ENCODE results near the gene MYO1H.
"Not testable (repeated sequence)": the region's sequence is repeated elsewhere in the genome, so short reads cannot be mapped to it uniquely, and the experiment has no call there.

MYO1H gene

DNA sequence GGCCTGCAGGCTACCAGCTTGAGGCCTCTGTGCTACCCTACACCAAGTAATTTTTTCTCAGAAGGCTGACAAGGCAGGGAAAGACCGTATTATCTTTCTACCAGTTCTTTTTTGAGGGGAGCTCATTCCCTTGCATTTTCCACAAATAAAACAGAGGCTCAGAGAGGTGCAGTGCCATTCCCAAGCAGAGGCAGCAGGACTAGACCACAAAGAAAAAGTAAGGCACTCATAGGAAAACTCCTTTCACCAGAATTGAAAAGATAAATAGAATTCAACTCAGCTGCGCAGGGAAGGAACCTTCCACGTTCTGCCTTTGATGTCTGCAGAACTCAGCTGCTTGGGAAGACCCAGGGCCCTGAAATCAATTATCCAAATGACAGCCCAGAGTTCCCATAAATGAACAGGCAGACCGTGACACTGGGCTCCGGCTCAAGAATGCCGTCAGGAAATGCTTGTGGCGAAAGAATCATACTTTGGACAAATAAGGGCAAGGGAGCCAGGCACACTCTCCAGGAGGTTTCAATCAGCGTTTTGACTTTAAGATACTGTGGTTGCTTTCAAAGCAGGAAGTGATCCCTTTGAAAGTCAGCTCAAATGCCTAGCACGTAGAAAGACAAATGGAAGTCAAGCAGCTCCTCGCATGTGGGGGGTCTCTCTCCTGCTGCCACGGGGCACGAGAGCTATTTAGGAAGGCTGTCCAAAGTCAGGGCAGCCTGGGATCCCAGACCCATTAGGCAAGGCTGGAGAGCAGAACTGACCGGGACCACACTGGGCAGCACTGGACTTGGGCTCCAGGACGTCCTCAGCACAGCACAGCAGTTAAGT lies 115.4 kb downstream of the MYO1H start:
- H3K27ac Mint-ChIP-seq = peak overlapping the region; percentile 21

DNA sequence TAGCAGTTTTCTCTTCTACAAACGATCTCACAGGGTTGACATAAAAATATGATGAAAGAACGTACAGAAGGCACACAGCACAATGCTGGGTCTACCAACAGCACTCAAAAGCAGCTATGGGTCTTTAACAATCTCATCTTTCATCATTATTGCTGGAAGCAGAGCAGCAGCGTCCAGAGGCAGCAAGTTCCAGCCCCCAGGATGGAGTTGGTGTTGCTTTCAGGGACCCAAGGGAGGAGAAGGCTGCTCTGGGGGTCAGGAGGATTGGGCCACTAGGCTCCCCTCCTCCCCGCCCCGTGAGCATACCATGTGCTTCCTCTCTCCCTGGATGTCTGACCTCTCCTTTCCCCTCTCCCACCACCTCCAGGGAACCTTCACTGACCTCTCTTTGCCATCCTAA lies 116.1 kb downstream of the MYO1H start:
- H3K36me3 Mint-ChIP-seq = peaks cover 2% of the 10 kb centered on the region
- H3K27me3 Mint-ChIP-seq = no peaks in the 10 kb centered on the region
- H3K27ac Mint-ChIP-seq = no peak overlapping the region
- peak overlapping the region; percentile 67 for H3K4me3 Mint-ChIP-seq
- H3K4me1 Mint-ChIP-seq = peaks cover 69% of the 10 kb centered on the region
- H3K9me3 Mint-ChIP-seq = no peaks in the 10 kb centered on the region

More for the DNA sequence above, 115.4 kb downstream of the MYO1H start:
- Mint-ChIP-seq H3K9me3 (no peaks in the 10 kb centered on the region), H3K27me3 (no peaks in the 10 kb centered on the region), H3K36me3 (peaks cover 3% of the 10 kb centered on the region), H3K4me3 (peak overlapping the region; percentile 67), H3K4me1 (peaks cover 69% of the 10 kb centered on the region)

DNA sequence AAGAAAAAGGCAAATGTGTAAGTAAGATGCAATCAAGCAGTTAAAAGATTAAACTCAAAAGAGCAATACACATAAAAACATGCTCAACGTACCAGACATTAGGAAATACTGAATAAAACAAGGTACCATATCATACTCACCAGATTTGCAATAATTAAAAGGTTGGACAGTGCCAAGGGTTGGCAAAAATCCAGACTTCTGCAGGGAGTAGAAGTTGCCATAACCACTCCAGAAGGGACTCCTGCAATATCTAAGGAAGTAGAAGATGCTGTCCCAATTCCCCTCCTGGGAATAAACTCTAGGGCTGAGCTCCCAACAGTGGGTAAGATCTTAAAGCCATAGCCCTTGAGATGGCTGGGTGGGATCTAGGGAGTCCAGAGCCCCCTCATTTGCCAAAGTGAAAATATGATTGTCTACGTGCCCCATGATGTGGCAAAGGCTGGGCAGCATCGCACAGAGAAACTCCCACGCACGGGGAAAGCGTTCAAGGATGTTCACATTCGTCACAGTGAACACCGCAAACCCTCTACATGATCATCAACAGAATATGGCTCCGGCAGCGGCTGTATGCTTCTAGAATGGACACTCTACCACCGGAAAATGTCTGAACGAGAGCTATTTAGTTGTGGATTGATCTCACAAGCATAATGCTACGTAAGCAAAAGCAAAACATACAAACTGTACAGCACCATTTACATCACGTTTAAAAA lies 117.1 kb downstream of the MYO1H start:
- H3K9me3 Mint-ChIP-seq = no peaks in the 10 kb centered on the region
- peaks cover 64% of the 10 kb centered on the region for H3K4me1 Mint-ChIP-seq
- no peak overlapping the region for H3K4me3 Mint-ChIP-seq
- no peaks in the 10 kb centered on the region for H3K36me3 Mint-ChIP-seq
- no peaks in the 10 kb centered on the region for H3K27me3 Mint-ChIP-seq
- H3K27ac Mint-ChIP-seq = no peak overlapping the region

GRCh38 chr12:109466305-109466704 lies 118.6 kb downstream of the MYO1H start:
- H3K9me3 Mint-ChIP-seq = no peaks in the 10 kb centered on the region
- no peak overlapping the region for H3K27ac Mint-ChIP-seq
- H3K4me1 Mint-ChIP-seq = peaks cover 72% of the 10 kb centered on the region
- no peaks in the 10 kb centered on the region for H3K36me3 Mint-ChIP-seq
- H3K27me3 Mint-ChIP-seq = no peaks in the 10 kb centered on the region
- no peak overlapping the region for H3K4me3 Mint-ChIP-seq

DNA sequence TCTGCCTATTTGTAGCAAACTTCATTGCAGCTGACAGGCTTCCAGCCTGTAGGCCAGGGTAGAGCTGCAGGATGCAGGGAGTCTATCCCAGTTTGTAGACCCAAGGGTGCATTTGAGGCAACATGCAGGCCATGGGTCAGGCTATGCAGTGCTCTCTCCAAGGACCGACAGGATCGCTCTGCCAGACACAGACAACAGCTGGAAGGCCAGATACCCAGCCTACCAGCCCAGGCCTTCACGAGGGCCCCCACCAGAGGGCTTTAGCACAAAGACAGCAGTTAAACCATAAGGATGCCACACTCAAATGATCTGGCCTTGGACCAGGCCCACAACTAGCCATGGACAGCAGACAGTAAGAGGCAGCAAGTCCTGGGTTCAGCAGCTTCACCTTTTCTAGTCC lies 119.1 kb downstream of the MYO1H start:
- Mint-ChIP-seq H3K27me3 (no peaks in the 10 kb centered on the region), H3K4me3 (no peak overlapping the region), H3K27ac (no peak overlapping the region), H3K36me3 (no peaks in the 10 kb centered on the region), H3K4me1 (peaks cover 67% of the 10 kb centered on the region), H3K9me3 (no peaks in the 10 kb centered on the region)

- no peak overlapping the region for H3K27ac Mint-ChIP-seq
- no peaks in the 10 kb centered on the region for H3K27me3 Mint-ChIP-seq
- no peaks in the 10 kb centered on the region for H3K9me3 Mint-ChIP-seq
- no peaks in the 10 kb centered on the region for H3K36me3 Mint-ChIP-seq
- peaks cover 54% of the 10 kb centered on the region for H3K4me1 Mint-ChIP-seq
- no peak overlapping the region for H3K4me3 Mint-ChIP-seq
Observed at GRCh38 chr12:109467978-109468676, 120.4 kb downstream of the MYO1H start.

- H3K4me1 Mint-ChIP-seq = peaks cover 44% of the 10 kb centered on the region
- H3K4me3 Mint-ChIP-seq = no peak overlapping the region
- H3K9me3 Mint-ChIP-seq = no peaks in the 10 kb centered on the region
- H3K27ac Mint-ChIP-seq = no peak overlapping the region
- H3K27me3 Mint-ChIP-seq = no peaks in the 10 kb centered on the region
- no peaks in the 10 kb centered on the region for H3K36me3 Mint-ChIP-seq
Observed at GRCh38 chr12:109469517-109469916, 121.8 kb downstream of the MYO1H start.

DNA sequence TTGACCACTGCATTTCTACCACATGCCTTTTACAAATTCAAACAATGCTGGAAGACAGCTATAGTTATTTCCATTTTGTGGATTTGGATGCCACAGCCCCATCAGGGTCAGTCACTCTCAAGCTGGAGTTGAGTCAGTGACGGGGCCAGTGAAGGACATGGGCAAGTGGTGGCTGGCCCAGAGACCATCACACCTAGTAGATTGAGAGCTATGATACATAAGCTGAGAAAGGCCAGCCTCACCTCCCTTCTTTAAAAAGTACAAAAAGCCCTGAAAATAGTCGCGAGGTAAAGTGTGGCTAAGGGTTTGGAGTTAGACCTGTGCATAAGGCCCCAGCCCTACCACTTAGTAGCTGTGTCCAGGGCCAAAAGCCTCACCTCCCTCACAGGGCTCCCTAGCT lies 125.3 kb downstream of the MYO1H start:
- Mint-ChIP-seq H3K9me3 (no peaks in the 10 kb centered on the region), H3K27ac (no peak overlapping the region), H3K4me1 (peaks cover 46% of the 10 kb centered on the region), H3K27me3 (no peaks in the 10 kb centered on the region), H3K4me3 (no peak overlapping the region), H3K36me3 (no peaks in the 10 kb centered on the region)

DNA sequence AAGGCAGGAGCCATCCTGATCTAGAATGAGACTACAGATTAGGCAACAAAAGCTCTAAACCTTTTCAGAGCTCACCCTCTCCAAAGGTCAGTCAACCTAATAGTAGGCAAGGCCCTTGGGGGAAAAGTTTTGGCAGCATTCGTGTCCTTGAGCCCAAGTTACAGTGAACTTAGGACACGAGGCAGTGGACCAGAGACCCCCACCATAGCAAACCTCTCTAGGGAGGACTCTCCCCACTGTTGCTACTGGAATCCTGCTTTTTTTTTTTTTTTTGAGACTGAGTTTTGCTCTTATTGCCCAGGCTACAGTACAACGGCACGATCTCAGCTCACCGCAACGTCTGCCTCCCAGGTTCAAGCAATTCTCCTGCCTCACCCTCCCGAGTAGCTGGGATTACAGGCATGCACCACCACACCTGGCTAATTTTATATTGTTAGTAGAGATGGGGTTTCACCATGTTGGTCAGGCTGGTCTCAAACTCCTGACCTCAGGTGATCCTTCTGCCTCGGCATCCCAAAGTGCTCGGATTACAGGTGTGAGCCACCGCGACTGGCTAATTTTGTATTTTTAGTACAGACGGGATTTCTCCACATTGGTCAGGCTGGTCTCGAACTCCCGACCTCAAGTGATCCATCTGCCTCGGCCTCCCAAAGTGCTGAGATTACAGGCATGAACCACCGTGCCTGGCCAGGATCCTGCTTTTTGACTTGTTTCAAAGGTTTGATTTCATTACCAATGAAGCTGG lies 126.0 kb downstream of the MYO1H start:
- H3K4me1 Mint-ChIP-seq = peaks cover 43% of the 10 kb centered on the region
- not testable (repeated sequence) for H3K27ac Mint-ChIP-seq, H3K36me3 Mint-ChIP-seq, H3K9me3 Mint-ChIP-seq, H3K4me3 Mint-ChIP-seq, H3K27me3 Mint-ChIP-seq

- Mint-ChIP-seq H3K4me1 (peaks cover 47% of the 10 kb centered on the region), H3K36me3 (no peaks in the 10 kb centered on the region), H3K9me3 (no peaks in the 10 kb centered on the region), H3K4me3 (peak overlapping the region; percentile 0), H3K27me3 (no peaks in the 10 kb centered on the region), H3K27ac (peak overlapping the region; percentile 59)
Observed at GRCh38 chr12:109475121-109475520, 127.4 kb downstream of the MYO1H start.

GRCh38 chr12:109475993-109476806 lies 128.5 kb downstream of the MYO1H start:
- Mint-ChIP-seq H3K4me3 (peak overlapping the region; percentile 92), H3K36me3 (no peaks in the 10 kb centered on the region), H3K4me1 (peaks cover 38% of the 10 kb centered on the region), H3K27me3 (no peaks in the 10 kb centered on the region), H3K27ac (peak overlapping the region; percentile 46), H3K9me3 (no peaks in the 10 kb centered on the region)

DNA sequence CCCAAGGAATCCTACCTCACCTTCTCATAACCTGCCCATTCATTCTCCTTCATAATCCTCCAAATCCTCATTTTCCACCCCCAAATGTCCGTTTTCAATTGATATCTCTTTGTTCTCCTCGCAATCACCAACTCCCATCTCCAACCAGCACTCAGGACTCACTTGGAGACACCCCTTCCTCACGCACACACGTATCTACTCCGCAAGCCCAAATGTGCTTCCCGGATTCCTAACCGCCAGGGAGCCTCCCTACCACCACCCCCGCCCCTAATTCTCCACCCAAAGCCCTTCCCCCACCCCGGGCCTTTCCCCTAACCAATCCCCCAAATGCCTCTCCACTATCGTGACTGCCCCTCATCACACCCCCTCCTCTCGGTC lies 129.1 kb downstream of the MYO1H start:
- Mint-ChIP-seq H3K27ac (peak overlapping the region; percentile 99), H3K4me1 (peaks cover 38% of the 10 kb centered on the region), H3K36me3 (no peaks in the 10 kb centered on the region), H3K9me3 (no peaks in the 10 kb centered on the region), H3K4me3 (peak overlapping the region; percentile 92), H3K27me3 (no peaks in the 10 kb centered on the region)

GRCh38 chr12:109477185-109477962 lies 129.7 kb downstream of the MYO1H start, which contains the start of the genes KCTD10 and UBE3B:
Gene KCTD10, minus strand, starts transcription at chr12:109477300. Its CDS starts 38 bp downstream, at chr12:109477262.
Gene UBE3B, plus strand, starts transcription at chr12:109477634. Its CDS starts 5,918 bp downstream, at chr12:109483552.
- Mint-ChIP-seq H3K4me3 (peak within 1 kb of the TSS; percentile 92), H3K27ac (peak within 1 kb of the TSS; percentile 99), H3K9me3 (no peaks in the 10 kb centered on the region), H3K36me3 (no peaks in the 10 kb centered on the region), H3K4me1 (peaks cover 38% of the 10 kb centered on the region), H3K27me3 (no peaks in the 10 kb centered on the region)

DNA sequence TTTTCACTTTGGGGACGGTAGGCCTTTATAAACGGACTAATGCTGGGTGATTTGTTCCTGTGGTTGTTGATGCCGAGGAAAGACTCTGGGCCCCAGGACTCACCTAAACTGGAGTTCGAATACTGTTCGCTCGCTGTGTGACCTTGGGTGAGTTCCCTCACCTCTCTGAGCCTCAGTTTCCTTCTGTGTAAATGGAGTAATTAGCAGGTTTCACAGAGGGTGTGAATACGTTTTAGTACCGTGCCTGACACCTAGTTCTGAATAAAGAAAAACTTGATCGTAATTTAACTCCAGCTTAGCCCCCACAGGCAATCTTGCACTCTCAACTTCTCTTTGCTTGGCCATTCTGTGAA lies 130.2 kb downstream of the MYO1H start:
- H3K4me3 Mint-ChIP-seq = peak overlapping the region; percentile 92
- H3K9me3 Mint-ChIP-seq = no peaks in the 10 kb centered on the region
- H3K27ac Mint-ChIP-seq = peak overlapping the region; percentile 99
- H3K36me3 Mint-ChIP-seq = no peaks in the 10 kb centered on the region
- H3K4me1 Mint-ChIP-seq = peaks cover 38% of the 10 kb centered on the region
- H3K27me3 Mint-ChIP-seq = no peaks in the 10 kb centered on the region

Measured in activated naive CD4-positive, alpha-beta T cell treated with anti-CD3 and anti-CD28 coated beads, Interleukin-2, amount 50 U/mL, for 24 hours (primary cell).